ENCODE data around the gene OMP. TPM values are rescaled to one million over a fixed set of nuclear protein-coding genes. Genes with fewer than 3 reads are reported as not detected.

OMP gene
- total and polyA plus RNA-seq, 2 of the 13 experiments (the other 11 are each of a cell fraction or from before 2014, with no cell fraction given), result not detected

DNA sequence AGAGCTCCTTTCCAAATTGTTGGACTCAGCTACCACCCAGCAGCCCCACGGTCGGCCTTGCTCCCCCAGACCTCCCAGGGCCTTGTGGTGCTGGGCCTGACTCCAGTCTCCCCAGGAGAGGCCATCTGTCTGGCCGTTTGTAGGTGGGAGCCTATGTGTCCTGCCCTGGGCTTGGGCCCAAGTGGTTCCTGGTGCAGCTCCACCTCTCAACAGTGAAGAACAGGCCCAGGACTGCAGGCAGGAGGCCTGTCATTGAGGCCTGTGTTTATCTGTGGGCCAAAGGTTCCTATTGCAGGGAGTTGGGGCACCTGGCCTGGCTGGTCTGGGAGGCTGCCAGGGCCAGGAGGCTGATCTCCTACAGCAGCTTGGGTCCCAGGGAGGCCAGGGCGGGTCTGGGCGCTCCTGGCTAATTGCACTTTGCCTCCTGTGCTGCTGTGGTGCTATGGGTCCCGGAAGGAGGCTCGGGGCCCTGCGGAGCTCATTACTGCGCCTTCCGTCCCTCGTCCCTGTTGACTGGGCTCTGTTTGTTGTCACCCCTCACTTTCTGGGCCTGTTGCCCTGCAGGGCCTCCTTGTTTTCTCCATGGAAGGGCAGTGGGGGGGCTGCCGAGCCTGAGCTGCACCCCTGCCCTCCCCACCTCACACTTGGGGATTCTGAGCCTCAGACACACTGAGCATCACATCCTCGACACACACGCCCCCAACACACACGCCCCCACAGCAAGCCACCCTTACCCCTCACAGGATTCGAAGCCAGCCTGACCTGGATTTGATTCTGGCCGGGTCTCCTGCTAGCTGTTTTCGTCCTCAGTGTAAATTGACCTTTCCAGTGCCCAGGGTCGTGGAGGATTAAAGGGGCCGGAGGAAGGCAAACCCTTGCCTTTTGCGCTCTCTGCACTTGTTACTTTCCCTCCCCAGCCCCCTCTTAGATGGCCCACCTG, 6.8 kb upstream of the OMP start (continued):
- no peak for TF ChIP-seq GABPA (IDR thresholded peaks at IDR 0.05; ENCODE audit: low read depth, low read length)
- TF ChIP-seq GABPA (CRISPR knock-in tag; IDR thresholded peaks at IDR 0.05; ENCODE audit: low read depth), result peak; percentile 57
- TF ChIP-seq RARG (CRISPR knock-in tag; IDR thresholded peaks at IDR 0.05; ENCODE audit: low read depth), result no peak
- TF ChIP-seq KLF16 (CRISPR knock-in tag; IDR thresholded peaks at IDR 0.05), result peak in 1 of 2 experiments; percentile 62; a peak in 1 of 4 replicates
- TF ChIP-seq NPAS2 (CRISPR knock-in tag; IDR thresholded peaks at IDR 0.05; ENCODE audit: borderline replicate concordance), result no peak
- TF ChIP-seq, protein P1, sequence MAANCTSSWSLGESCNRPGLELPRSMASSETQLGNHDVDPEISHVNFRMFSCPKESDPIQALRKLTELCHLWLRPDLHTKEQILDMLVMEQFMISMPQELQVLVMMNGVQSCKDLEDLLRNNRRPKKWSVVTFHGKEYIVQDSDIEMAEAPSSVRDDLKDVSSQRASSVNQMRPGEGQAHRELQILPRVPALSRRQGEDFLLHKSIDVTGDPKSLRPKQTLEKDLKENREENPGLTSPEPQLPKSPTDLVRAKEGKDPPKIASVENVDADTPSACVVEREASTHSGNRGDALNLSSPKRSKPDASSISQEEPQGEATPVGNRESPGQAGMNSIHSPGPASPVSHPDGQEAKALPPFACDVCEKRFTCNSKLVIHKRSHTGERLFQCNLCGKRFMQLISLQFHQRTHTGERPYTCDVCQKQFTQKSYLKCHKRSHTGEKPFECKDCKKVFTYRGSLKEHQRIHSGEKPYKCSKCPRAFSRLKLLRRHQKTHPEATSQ (CRISPR knock-in tag; IDR thresholded peaks at IDR 0.05; ENCODE audit: borderline replicate concordance), result 0 out of 2 replicates have a peak, but pooled peaks have one; percentile 56
- TF ChIP-seq, protein P2, sequence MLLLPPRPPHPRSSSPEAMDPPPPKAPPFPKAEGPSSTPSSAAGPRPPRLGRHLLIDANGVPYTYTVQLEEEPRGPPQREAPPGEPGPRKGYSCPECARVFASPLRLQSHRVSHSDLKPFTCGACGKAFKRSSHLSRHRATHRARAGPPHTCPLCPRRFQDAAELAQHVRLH (CRISPR knock-in tag; IDR thresholded peaks at IDR 0.05; ENCODE audit: borderline replicate concordance, low read depth), result peak; percentile 79; the same call in 1 of the 2 replicates
- peak; percentile 68; the same call in 1 of the 2 replicates for TF ChIP-seq MEF2D (CRISPR knock-in tag; IDR thresholded peaks at IDR 0.05)
- 0 out of 2 replicates have a peak, but pooled peaks have one; percentile 33 for TF ChIP-seq ZSCAN20 (CRISPR knock-in tag; IDR thresholded peaks at IDR 0.05; ENCODE audit: borderline replicate concordance)
- TF ChIP-seq, protein P3, sequence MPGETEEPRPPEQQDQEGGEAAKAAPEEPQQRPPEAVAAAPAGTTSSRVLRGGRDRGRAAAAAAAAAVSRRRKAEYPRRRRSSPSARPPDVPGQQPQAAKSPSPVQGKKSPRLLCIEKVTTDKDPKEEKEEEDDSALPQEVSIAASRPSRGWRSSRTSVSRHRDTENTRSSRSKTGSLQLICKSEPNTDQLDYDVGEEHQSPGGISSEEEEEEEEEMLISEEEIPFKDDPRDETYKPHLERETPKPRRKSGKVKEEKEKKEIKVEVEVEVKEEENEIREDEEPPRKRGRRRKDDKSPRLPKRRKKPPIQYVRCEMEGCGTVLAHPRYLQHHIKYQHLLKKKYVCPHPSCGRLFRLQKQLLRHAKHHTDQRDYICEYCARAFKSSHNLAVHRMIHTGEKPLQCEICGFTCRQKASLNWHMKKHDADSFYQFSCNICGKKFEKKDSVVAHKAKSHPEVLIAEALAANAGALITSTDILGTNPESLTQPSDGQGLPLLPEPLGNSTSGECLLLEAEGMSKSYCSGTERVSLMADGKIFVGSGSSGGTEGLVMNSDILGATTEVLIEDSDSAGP (CRISPR knock-in tag; IDR thresholded peaks at IDR 0.05; ENCODE audit: borderline replicate concordance), result peak; percentile 76; the same call in 1 of the 2 replicates
- TF ChIP-seq, protein P4, sequence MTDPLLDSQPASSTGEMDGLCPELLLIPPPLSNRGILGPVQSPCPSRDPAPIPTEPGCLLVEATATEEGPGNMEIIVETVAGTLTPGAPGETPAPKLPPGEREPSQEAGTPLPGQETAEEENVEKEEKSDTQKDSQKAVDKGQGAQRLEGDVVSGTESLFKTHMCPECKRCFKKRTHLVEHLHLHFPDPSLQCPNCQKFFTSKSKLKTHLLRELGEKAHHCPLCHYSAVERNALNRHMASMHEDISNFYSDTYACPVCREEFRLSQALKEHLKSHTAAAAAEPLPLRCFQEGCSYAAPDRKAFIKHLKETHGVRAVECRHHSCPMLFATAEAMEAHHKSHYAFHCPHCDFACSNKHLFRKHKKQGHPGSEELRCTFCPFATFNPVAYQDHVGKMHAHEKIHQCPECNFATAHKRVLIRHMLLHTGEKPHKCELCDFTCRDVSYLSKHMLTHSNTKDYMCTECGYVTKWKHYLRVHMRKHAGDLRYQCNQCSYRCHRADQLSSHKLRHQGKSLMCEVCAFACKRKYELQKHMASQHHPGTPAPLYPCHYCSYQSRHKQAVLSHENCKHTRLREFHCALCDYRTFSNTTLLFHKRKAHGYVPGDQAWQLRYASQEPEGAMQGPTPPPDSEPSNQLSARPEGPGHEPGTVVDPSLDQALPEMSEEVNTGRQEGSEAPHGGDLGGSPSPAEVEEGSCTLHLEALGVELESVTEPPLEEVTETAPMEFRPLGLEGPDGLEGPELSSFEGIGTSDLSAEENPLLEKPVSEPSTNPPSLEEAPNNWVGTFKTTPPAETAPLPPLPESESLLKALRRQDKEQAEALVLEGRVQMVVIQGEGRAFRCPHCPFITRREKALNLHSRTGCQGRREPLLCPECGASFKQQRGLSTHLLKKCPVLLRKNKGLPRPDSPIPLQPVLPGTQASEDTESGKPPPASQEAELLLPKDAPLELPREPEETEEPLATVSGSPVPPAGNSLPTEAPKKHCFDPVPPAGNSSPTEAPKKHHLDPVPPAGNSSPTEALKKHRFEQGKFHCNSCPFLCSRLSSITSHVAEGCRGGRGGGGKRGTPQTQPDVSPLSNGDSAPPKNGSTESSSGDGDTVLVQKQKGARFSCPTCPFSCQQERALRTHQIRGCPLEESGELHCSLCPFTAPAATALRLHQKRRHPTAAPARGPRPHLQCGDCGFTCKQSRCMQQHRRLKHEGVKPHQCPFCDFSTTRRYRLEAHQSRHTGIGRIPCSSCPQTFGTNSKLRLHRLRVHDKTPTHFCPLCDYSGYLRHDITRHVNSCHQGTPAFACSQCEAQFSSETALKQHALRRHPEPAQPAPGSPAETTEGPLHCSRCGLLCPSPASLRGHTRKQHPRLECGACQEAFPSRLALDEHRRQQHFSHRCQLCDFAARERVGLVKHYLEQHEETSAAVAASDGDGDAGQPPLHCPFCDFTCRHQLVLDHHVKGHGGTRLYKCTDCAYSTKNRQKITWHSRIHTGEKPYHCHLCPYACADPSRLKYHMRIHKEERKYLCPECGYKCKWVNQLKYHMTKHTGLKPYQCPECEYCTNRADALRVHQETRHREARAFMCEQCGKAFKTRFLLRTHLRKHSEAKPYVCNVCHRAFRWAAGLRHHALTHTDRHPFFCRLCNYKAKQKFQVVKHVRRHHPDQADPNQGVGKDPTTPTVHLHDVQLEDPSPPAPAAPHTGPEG (CRISPR knock-in tag; IDR thresholded peaks at IDR 0.05), result 0 out of 2 replicates have a peak, but pooled peaks have one; percentile 27
- TF ChIP-seq ZNF614 (CRISPR knock-in tag; IDR thresholded peaks at IDR 0.05; ENCODE audit: borderline replicate concordance), result peak; percentile 89; the same call in 1 of the 2 replicates
- TF ChIP-seq, protein P5, sequence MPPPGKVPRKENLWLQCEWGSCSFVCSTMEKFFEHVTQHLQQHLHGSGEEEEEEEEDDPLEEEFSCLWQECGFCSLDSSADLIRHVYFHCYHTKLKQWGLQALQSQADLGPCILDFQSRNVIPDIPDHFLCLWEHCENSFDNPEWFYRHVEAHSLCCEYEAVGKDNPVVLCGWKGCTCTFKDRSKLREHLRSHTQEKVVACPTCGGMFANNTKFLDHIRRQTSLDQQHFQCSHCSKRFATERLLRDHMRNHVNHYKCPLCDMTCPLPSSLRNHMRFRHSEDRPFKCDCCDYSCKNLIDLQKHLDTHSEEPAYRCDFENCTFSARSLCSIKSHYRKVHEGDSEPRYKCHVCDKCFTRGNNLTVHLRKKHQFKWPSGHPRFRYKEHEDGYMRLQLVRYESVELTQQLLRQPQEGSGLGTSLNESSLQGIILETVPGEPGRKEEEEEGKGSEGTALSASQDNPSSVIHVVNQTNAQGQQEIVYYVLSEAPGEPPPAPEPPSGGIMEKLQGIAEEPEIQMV (CRISPR knock-in tag; IDR thresholded peaks at IDR 0.05; ENCODE audit: low read depth), result 0 out of 2 replicates have a peak, but pooled peaks have one; percentile 12
- 0 out of 2 replicates have a peak, but pooled peaks have one; percentile 11 for TF ChIP-seq ZNF225 (CRISPR knock-in tag; IDR thresholded peaks at IDR 0.05)
- TF ChIP-seq ZNF777 (CRISPR knock-in tag; IDR thresholded peaks at IDR 0.05), result 0 out of 2 replicates have a peak, but pooled peaks have one; percentile 36
- TF ChIP-seq ZNF563 (CRISPR knock-in tag; IDR thresholded peaks at IDR 0.05), result 0 out of 2 replicates have a peak, but pooled peaks have one; percentile 13

All from HepG2 (cell line).